HCT116 (cell line): Measurements from ENCODE around the gene RSRC1. TPM values are rescaled to one million over a fixed set of nuclear protein-coding genes. Genes with fewer than 3 reads are reported as not detected.

ENCODE experiments used
- ATAC-seq: fragments of 200-7000 bp; cut with Tn5 transposase; 2 replicates; pipeline ENCODE4 v1.9.1; 2020; ENCODE audit warnings: mild to moderate bottlenecking, moderate library complexity
- BruUV-seq: library from RNA; stranded (reverse); fragments of 400-500 nt; replicated peaks from 2 replicates; lab custom pipeline; 2021; lab: Mats Ljungman, UMichigan
- CTCF ChIA-PET: fragments of 300-600 bp; sonication (Branson Sonifier 250); formaldehyde crosslinking; loops from one replicate; lab custom pipeline; 2021; ENCODE audit warnings: antibody characterized with exemption; lab: Charles Lee
- POLR2A ChIA-PET: fragments of 300-600, 350-600 bp; sonication (Branson Sonifier 250); formaldehyde crosslinking; loops from one replicate; lab custom pipeline; 2021; ENCODE audit warnings: antibody characterized with exemption; lab: Charles Lee
- RAD21 ChIA-PET, 2 experiments: fragments of 300-600 bp; sonication (Branson Sonifier 250); formaldehyde crosslinking; loops; one replicate each; lab custom pipeline; 2023; ENCODE audit warnings: low total read pairs in 2 of 2; ENCODE audit not compliant: uncharacterized antibody in 2 of 2, unreplicated experiment in 2 of 2, low non-redundant PET in 1 of 2; lab: Charles Lee
- DNase-seq: peaks from one replicate; pipeline ENCODE4 v3.0.0-alpha.2; 2010; ENCODE audit warnings: low read depth, low spot score
- H2AFZ ChIP-seq: fragments of 200-600 bp; shearing (Covaris generic), sonication (generic); 2 replicates; pipeline ENCODE4 v1.6.1; 2017; ENCODE audit warnings: low read depth, mixed run types, mixed read lengths, antibody characterized with exemption, low read length; ENCODE audit not compliant: poor library complexity, severe bottlenecking
- H3K27ac ChIP-seq: 2 replicates; pipeline ENCODE4 v1.5.1; 2012; ENCODE audit warnings: low read depth, low read length
- H3K27me3 ChIP-seq: fragments of 200-600 bp; sonication (generic); 2 replicates; pipeline ENCODE4 v1.6.1; 2016; ENCODE audit warnings: mixed run types, low read length, mixed read lengths; ENCODE audit not compliant: insufficient read depth
- H3K36me3 ChIP-seq, 2 experiments: fragments of 200-500 bp in 1 of 2; fragments of 200-600 bp in 1 of 2; sonication (Bioruptor generic) in 1 of 2; sonication (generic) in 1 of 2; 2 replicates each; pipeline versions ENCODE4 v1.5.1 to v1.6.1; 2014 to 2016; ENCODE audit warnings: low read length in 2 of 2, inconsistent platforms in 1 of 2, mixed read lengths in 1 of 2, mixed run types in 1 of 2; ENCODE audit not compliant: insufficient read depth in 2 of 2, control insufficient read depth in 1 of 2
- H3K4me1 ChIP-seq, 2 experiments: fragments of 200-600 bp in 1 of 2; sonication (generic) in 1 of 2; 2 replicates each; pipeline versions ENCODE4 v1.5.1 to v1.6.1; 2012 to 2017; ENCODE audit warnings: low read length in 2 of 2, inconsistent platforms in 1 of 2, mild to moderate bottlenecking in 1 of 2, mixed read lengths in 1 of 2, mixed run types in 1 of 2, moderate library complexity in 1 of 2; ENCODE audit not compliant: insufficient read depth in 2 of 2, control insufficient read depth in 1 of 2
- H3K4me2 ChIP-seq: fragments of 200-600 bp; sonication (generic); 2 replicates; pipeline ENCODE4 v1.6.1; 2017; ENCODE audit warnings: mixed run types, low read length, mixed read lengths
- H3K4me3 ChIP-seq, 2 experiments: fragments of 200-600 bp in 1 of 2; sonication (generic) in 1 of 2; replicated peaks in 1 of 2; 2 replicates each; pipeline ENCODE4 v1.5.1; 2011 to 2016; ENCODE audit warnings: low read length in 2 of 2, control low read depth in 1 of 2, low read depth in 1 of 2, mild to moderate bottlenecking in 1 of 2, mixed read lengths in 1 of 2, mixed run types in 1 of 2
- H3K79me2 ChIP-seq: fragments of 200-600 bp; sonication (generic); 2 replicates; pipeline ENCODE4 v1.6.1; 2017; ENCODE audit warnings: mild to moderate bottlenecking, mixed run types, low read length, moderate library complexity, mixed read lengths; ENCODE audit not compliant: insufficient read depth
- H3K9ac ChIP-seq: fragments of 200-600 bp; sonication (generic); 2 replicates; pipeline ENCODE4 v1.6.1; 2016; ENCODE audit warnings: low read length, mixed read lengths
- H3K9me2 ChIP-seq: fragments of 200-600 bp; sonication (generic), shearing (Covaris generic); 2 replicates; pipeline ENCODE4 v1.6.1; 2017; ENCODE audit warnings: mixed run types, mild to moderate bottlenecking, moderate library complexity; ENCODE audit not compliant: insufficient read depth
- H3K9me3 ChIP-seq, 2 experiments: fragments of 200-500 bp in 1 of 2; fragments of 200-600 bp in 1 of 2; sonication (Bioruptor generic) in 1 of 2; sonication (generic) in 1 of 2; 2 replicates each; pipeline ENCODE4 v1.6.1; 2014 to 2017; ENCODE audit warnings: low read length in 2 of 2, mixed read lengths in 2 of 2, inconsistent platforms in 1 of 2, low read depth in 1 of 2, mild to moderate bottlenecking in 1 of 2, mixed run types in 1 of 2, moderate library complexity in 1 of 2; ENCODE audit not compliant: control insufficient read depth in 1 of 2, insufficient read depth in 1 of 2
- H4K20me1 ChIP-seq: fragments of 200-600 bp; sonication (generic), shearing (Covaris generic); 2 replicates; pipeline ENCODE4 v1.6.1; 2017; ENCODE audit warnings: mixed run types, mild to moderate bottlenecking, moderate library complexity; ENCODE audit not compliant: insufficient read depth
- CBX3 ChIP-seq: IDR thresholded peaks from 2 replicates; pipeline ENCODE4 v1.6.1; 2012; ENCODE audit warnings: low read depth
- CTCF ChIP-seq, 3 experiments: fragments of 200-600 bp in 1 of 3; sonication (generic) in 1 of 3; IDR thresholded peaks in 2 of 3; conservative IDR thresholded peaks in 1 of 3; 2 replicates each; pipeline ENCODE4 v1.5.1; 2012 to 2017; ENCODE audit warnings: low read depth in 2 of 3, low read length in 2 of 3, antibody characterized with exemption in 1 of 3, borderline replicate concordance in 1 of 3, control low read depth in 1 of 3, mild to moderate bottlenecking in 1 of 3, mixed read lengths in 1 of 3, mixed run types in 1 of 3, moderate library complexity in 1 of 3; ENCODE audit not compliant: insufficient read depth in 1 of 3
- EZH2 ChIP-seq: fragments of 200-600 bp; sonication (generic); IDR thresholded peaks from 2 replicates; pipeline ENCODE4 v1.6.1; 2017; ENCODE audit warnings: antibody characterized with exemption, mixed run types
- MAX ChIP-seq: IDR thresholded peaks from 2 replicates; pipeline ENCODE4 v1.6.1; 2012
- POLR2A ChIP-seq: IDR thresholded peaks from 2 replicates; pipeline ENCODE4 v1.7.0; 2011; ENCODE audit warnings: borderline replicate concordance; ENCODE audit not compliant: insufficient read depth, insufficient read length; ENCODE audit errors: extremely low read depth
- RAD21 ChIP-seq: IDR thresholded peaks from 2 replicates; pipeline ENCODE4 v1.6.1; 2012; ENCODE audit warnings: low read depth, mild to moderate bottlenecking
- SIN3A ChIP-seq: IDR thresholded peaks from 2 replicates; pipeline ENCODE4 v1.6.1; 2012; ENCODE audit warnings: low read depth
- SP1 ChIP-seq: IDR thresholded peaks from 2 replicates; pipeline ENCODE4 v1.6.1; 2012; ENCODE audit warnings: low read depth
- SRF ChIP-seq: IDR thresholded peaks from 2 replicates; pipeline ENCODE4 v1.6.1; 2012; ENCODE audit warnings: low read depth
- YY1 ChIP-seq: IDR thresholded peaks from 2 replicates; pipeline ENCODE4 v1.6.1; 2011; ENCODE audit warnings: low read length, low read depth, moderate library complexity, mild to moderate bottlenecking; ENCODE audit not compliant: insufficient replicate concordance; ENCODE audit errors: extremely low read depth
- ZNF274 ChIP-seq: fragments of 200-500 bp; sonication (Bioruptor generic); IDR thresholded peaks from 2 replicates; pipeline ENCODE4 v1.6.1; 2014; ENCODE audit warnings: mild to moderate bottlenecking, low read depth, low read length, inconsistent platforms
- intact Hi-C: fragments of 100-400 bp; cut with micrococcal nuclease; formaldehyde crosslinking; loops from 2 replicates; pipeline ENCODE4 v1.10.0; 2022
- total RNA-seq: library from RNA; stranded (reverse); gene quantifications from one replicate; pipeline ENCODE4 v1.2.1, GENCODE V29; 2021; ENCODE audit not compliant: unreplicated experiment
- TF ChIP-seq, protein P1 (sequence below): IDR thresholded peaks from 2 replicates; pipeline ENCODE4 v1.6.1; 2012; ENCODE audit warnings: low read depth

Gene RSRC1
- total RNA-seq, 1 experiment from 2014 or later, result 37.1 TPM

- TF ChIP-seq, protein P1, sequence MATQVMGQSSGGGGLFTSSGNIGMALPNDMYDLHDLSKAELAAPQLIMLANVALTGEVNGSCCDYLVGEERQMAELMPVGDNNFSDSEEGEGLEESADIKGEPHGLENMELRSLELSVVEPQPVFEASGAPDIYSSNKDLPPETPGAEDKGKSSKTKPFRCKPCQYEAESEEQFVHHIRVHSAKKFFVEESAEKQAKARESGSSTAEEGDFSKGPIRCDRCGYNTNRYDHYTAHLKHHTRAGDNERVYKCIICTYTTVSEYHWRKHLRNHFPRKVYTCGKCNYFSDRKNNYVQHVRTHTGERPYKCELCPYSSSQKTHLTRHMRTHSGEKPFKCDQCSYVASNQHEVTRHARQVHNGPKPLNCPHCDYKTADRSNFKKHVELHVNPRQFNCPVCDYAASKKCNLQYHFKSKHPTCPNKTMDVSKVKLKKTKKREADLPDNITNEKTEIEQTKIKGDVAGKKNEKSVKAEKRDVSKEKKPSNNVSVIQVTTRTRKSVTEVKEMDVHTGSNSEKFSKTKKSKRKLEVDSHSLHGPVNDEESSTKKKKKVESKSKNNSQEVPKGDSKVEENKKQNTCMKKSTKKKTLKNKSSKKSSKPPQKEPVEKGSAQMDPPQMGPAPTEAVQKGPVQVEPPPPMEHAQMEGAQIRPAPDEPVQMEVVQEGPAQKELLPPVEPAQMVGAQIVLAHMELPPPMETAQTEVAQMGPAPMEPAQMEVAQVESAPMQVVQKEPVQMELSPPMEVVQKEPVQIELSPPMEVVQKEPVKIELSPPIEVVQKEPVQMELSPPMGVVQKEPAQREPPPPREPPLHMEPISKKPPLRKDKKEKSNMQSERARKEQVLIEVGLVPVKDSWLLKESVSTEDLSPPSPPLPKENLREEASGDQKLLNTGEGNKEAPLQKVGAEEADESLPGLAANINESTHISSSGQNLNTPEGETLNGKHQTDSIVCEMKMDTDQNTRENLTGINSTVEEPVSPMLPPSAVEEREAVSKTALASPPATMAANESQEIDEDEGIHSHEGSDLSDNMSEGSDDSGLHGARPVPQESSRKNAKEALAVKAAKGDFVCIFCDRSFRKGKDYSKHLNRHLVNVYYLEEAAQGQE, result no peak
Measured at GRCh38 chr3:158451405-158452055, 341.6 kb downstream of the RSRC1 start (continued).

DNA sequence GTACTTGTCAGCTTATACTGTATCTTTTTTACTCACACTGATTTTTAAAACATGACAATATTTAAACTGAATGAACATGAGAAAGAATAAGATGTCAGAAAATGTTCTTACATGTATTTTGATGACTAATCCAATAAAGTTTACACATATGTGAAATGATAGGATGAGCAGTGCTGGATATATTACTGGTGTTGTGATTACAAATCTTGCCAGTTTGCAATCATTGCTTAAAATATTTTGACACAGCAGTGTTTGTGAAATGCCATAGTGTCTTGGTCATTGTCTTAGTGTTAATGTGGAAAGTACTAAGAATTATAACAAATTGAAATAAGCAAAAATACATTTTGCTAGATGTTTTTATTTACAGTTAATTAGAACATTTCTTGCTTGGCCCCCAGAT, 342.4 kb downstream of the RSRC1 start:
- no peak overlapping the region for H3K9ac ChIP-seq
- H3K4me1 ChIP-seq, result 0 out of 4 replicates have a peak, but pooled peaks cover 0 to 3% of the 10 kb centered on the region in 2 experiments
- no peak overlapping the region for H3K4me2 ChIP-seq
- CTCF ChIA-PET, result no interaction called here
- H3K27ac ChIP-seq, result no peak overlapping the region
- POLR2A ChIA-PET, result no interaction called here
- no peak for TF ChIP-seq SIN3A
- intact Hi-C loops, result no loop called here
- no TSS peak for BruUV-seq
- ATAC-seq (no peak), DNase-seq (no peak)
- H4K20me1 ChIP-seq, result no peaks in the 10 kb centered on the region; the same call in 1 of the 2 replicates
- H3K9me3 ChIP-seq, result no peaks in the 10 kb centered on the region
- no peak overlapping the region for H3K4me3 ChIP-seq
- H3K36me3 ChIP-seq, result no peaks in the 10 kb centered on the region
- H3K9me2 ChIP-seq, result no peaks in the 10 kb centered on the region
- H3K27me3 ChIP-seq, result no peaks in the 10 kb centered on the region
- no peaks in the 10 kb centered on the region for H3K79me2 ChIP-seq
- no peak overlapping the region for H2AFZ ChIP-seq
- RAD21 ChIA-PET, result no interaction called here

DNA sequence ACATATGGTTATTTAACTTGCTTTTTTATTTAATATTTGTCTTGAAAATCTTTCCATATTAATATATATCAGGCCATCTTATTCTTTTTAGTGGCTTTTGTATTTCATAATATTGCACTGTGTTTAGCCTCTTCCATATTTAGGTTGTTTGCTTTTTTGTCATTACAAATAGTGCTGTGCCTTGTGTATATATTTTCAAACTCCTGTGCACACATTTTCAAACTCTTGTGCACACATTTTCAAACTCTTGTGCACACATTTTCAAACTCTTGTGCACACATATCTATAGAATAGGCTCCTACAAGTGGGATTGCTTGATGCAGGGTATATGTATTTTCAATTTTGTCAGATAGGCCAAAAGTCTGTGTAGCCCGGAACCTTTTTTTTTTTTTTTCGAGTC, 343.1 kb downstream of the RSRC1 start:
- Histone ChIP-seq H3K4me1 (peaks cover 0 to 6% of the 10 kb centered on the region in 2 experiments; a peak in 2 of 4 replicates), H3K9ac (no peak overlapping the region), H3K27ac (no peak overlapping the region), H3K79me2 (no peaks in the 10 kb centered on the region), H3K27me3 (no peaks in the 10 kb centered on the region), H2AFZ (no peak overlapping the region), H3K9me3 (no peaks in the 10 kb centered on the region), H3K4me3 (no peak overlapping the region), H3K9me2 (no peaks in the 10 kb centered on the region), H4K20me1 (no peaks in the 10 kb centered on the region; the same call in 1 of the 2 replicates), H3K36me3 (no peaks in the 10 kb centered on the region), H3K4me2 (no peak overlapping the region)
- TF ChIP-seq RAD21 (no peak), SRF (no peak), YY1 (no peak), CBX3 (no peak), EZH2 (no peak), POLR2A (no peak), MAX (no peak), SP1 (no peak), ZNF274 (no peak), CTCF (IDR thresholded peaks at IDR 0.05 in 2 of 3, conservative IDR thresholded peaks at IDR 0.05 in 1 of 3; ENCODE audit: borderline replicate concordance in 1 of 3, insufficient read depth in 1 of 3, low read depth in 2 of 3, low read length in 2 of 3) (no peak)
- BruUV-seq, result no TSS peak
- ATAC-seq (no peak), DNase-seq (no peak)
- intact Hi-C loops, result no loop called here
- ChIA-PET POLR2A (no interaction called here), RAD21 (no interaction called here), CTCF (no interaction called here)
